Endothelial cell of umbilical vein (primary cell): ENCODE data around the gene ASIC4. TPM values are rescaled to one million over a fixed set of nuclear protein-coding genes. Genes with fewer than 3 reads are reported as not detected.

Experiments used
- BruUV-seq: library from RNA; stranded (reverse); fragments of 400-500 nt; replicated peaks from 2 replicates; lab custom pipeline; 2021; lab: Mats Ljungman, UMichigan
- CTCF ChIA-PET: fragments of 300-600, 350-600 bp; sonication (Branson Sonifier 250); formaldehyde crosslinking; loops from one replicate; lab custom pipeline; 2021; ENCODE audit warnings: antibody characterized with exemption, inconsistent platforms; lab: Charles Lee
- POLR2A ChIA-PET: fragments of 300-600, 350-600 bp; sonication (Branson Sonifier 250); formaldehyde crosslinking; loops from one replicate; lab custom pipeline; 2021; ENCODE audit warnings: antibody characterized with exemption, inconsistent platforms; lab: Charles Lee
- DNase-seq: peaks from one replicate; pipeline ENCODE4 v3.0.0-alpha.2; 2011; ENCODE audit warnings: low read depth, low spot score
- FAIRE-seq: peaks from 2 replicates; lab custom pipeline; 2011; peaks lifted over from hg19 to GRCh38; lab: Jason Lieb, UNC
- H2AFZ ChIP-seq: 2 replicates; pipeline ENCODE4 v1.6.0; 2012; ENCODE audit warnings: low read depth, low read length, control low read depth, inconsistent platforms
- H3K27ac ChIP-seq: 2 replicates; pipeline ENCODE4 v1.5.1; 2011; ENCODE audit warnings: low read depth, mild to moderate bottlenecking, control low read depth, low read length, moderate library complexity; ENCODE audit not compliant: insufficient read depth
- H3K27me3 ChIP-seq, 2 experiments: 2 replicates each; pipeline versions ENCODE4 v1.6.0 to v1.6.1; 2011; ENCODE audit warnings: low read length in 2 of 2, mixed read lengths in 1 of 2; ENCODE audit not compliant: control insufficient read depth in 2 of 2, insufficient read depth in 2 of 2
- H3K36me3 ChIP-seq, 2 experiments: 2 replicates in 1 of 2; 3 replicates in 1 of 2; pipeline ENCODE4 v1.5.1; 2011; ENCODE audit warnings: low read length in 2 of 2, mild to moderate bottlenecking in 1 of 2, moderate library complexity in 1 of 2; ENCODE audit not compliant: control insufficient read depth in 2 of 2, insufficient read depth in 2 of 2; ENCODE audit errors: extremely low read depth in 1 of 2
- H3K4me1 ChIP-seq: 3 replicates; pipeline ENCODE4 v1.5.1; 2011; ENCODE audit warnings: mild to moderate bottlenecking, low read length; ENCODE audit not compliant: control insufficient read depth, insufficient read depth; ENCODE audit errors: extremely low read depth
- H3K4me2 ChIP-seq: 2 replicates; pipeline ENCODE4 v1.6.1; 2011; ENCODE audit warnings: low read length, control low read depth, mixed read lengths; ENCODE audit not compliant: insufficient read depth
- H3K4me3 ChIP-seq, 3 experiments: fragments of 200-600 bp in 1 of 3; sonication (generic), shearing (Covaris generic) in 1 of 3; replicated peaks in 1 of 3; 2 replicates each; pipeline ENCODE4 v1.5.1; 2011 to 2016; ENCODE audit warnings: control low read depth in 3 of 3, low read length in 3 of 3, mild to moderate bottlenecking in 2 of 3, inconsistent platforms in 1 of 3, low read depth in 1 of 3, moderate library complexity in 1 of 3; ENCODE audit not compliant: insufficient read depth in 1 of 3
- H3K79me2 ChIP-seq: 2 replicates; pipeline ENCODE4 v1.6.0; 2012; ENCODE audit warnings: low read length, inconsistent platforms; ENCODE audit not compliant: control insufficient read depth, insufficient read depth
- H3K9ac ChIP-seq: replicated peaks from 2 replicates; pipeline ENCODE3; 2011; ENCODE audit warnings: low read length, control low read depth; ENCODE audit not compliant: insufficient read depth; ENCODE audit errors: extremely low read depth
- H3K9me1 ChIP-seq: replicated peaks from 3 replicates; pipeline ENCODE4 v1.6.0; 2011; ENCODE audit warnings: mild to moderate bottlenecking, low read length; ENCODE audit not compliant: control insufficient read depth, insufficient read depth; ENCODE audit errors: extremely low read depth
- H3K9me3 ChIP-seq: replicated peaks from 2 replicates; pipeline ENCODE4 v1.5.1; 2012; ENCODE audit warnings: low read length, inconsistent platforms; ENCODE audit not compliant: control insufficient read depth, insufficient read depth
- H4K20me1 ChIP-seq: replicated peaks from 2 replicates; pipeline ENCODE3; 2011; ENCODE audit warnings: mild to moderate bottlenecking, low read length; ENCODE audit not compliant: control insufficient read depth, insufficient read depth; ENCODE audit errors: extremely low read depth
- EZH2 ChIP-seq: IDR thresholded peaks from 2 replicates; pipeline ENCODE4 v1.6.1; 2012; ENCODE audit warnings: borderline replicate concordance, low read depth, mild to moderate bottlenecking, moderate library complexity, low read length, inconsistent platforms; ENCODE audit not compliant: severe bottlenecking
- FOS ChIP-seq: IDR thresholded peaks from 2 replicates; pipeline ENCODE4 v1.6.1; 2011; ENCODE audit warnings: mild to moderate bottlenecking, low read length, moderate library complexity, borderline replicate concordance; ENCODE audit not compliant: insufficient read depth
- MYC ChIP-seq: IDR thresholded peaks from one replicate; pipeline ENCODE4 v1.6.1; 2011; ENCODE audit warnings: mild to moderate bottlenecking, low read depth, low read length
- POLR2A ChIP-seq: IDR thresholded peaks from 2 replicates; pipeline ENCODE4 v1.6.1; 2012; ENCODE audit warnings: low read depth, mild to moderate bottlenecking, control low read depth, low read length
- POLR2AphosphoS5 ChIP-seq: IDR thresholded peaks from 2 replicates; pipeline ENCODE4 v1.6.1; 2012; ENCODE audit warnings: low read depth, mild to moderate bottlenecking, control low read depth, low read length, moderate library complexity; ENCODE audit not compliant: insufficient read depth
- dilution Hi-C: fragments of 300-500 bp; cut with MboI; formaldehyde crosslinking; loops from one replicate; pipeline ENCODE4 v1.15.0; 2019; ENCODE audit warnings: low sequenced_read_pairs; ENCODE audit not compliant: extremely low pct_ligation_motif_present
- intact Hi-C: fragments of 100-400 bp; cut with micrococcal nuclease; formaldehyde crosslinking; loops from one replicate; pipeline ENCODE4 v1.10.0; 2022
- polyA plus RNA-seq, 4 experiments: library from polyadenylated mRNA; depleted of rRNA in 3 of 4; stranded (reverse) in 3 of 4; unstranded in 1 of 4; fragments of >200 nt; gene quantifications; 2 replicates each; pipeline versions ENCODE4 v1.2.1 to v1.2.3, GENCODE V29; 2011 to 2012; ENCODE audit warnings: missing spikeins in 1 of 4
- total RNA-seq: library from RNA; stranded (reverse); gene quantifications from 2 replicates; pipeline ENCODE4 v1.2.3, GENCODE V29; 2021
- TF ChIP-seq, protein P1 (sequence below): IDR thresholded peaks from 2 replicates; pipeline ENCODE4 v1.6.1; 2011; ENCODE audit not compliant: insufficient read depth, insufficient read length
- TF ChIP-seq, protein P2 (sequence below), 2 donors: IDR thresholded peaks; 1 replicate in 1 of 2; 2 replicates in 1 of 2; pipeline ENCODE4 v1.5.1; 2011; ENCODE audit warnings: low read length in 2 of 2, mild to moderate bottlenecking in 2 of 2, moderate library complexity in 2 of 2, control low read depth in 1 of 2, inconsistent platforms in 1 of 2, low read depth in 1 of 2; ENCODE audit not compliant: insufficient read depth in 1 of 2; ENCODE audit errors: extremely low read depth in 1 of 2

ASIC4 gene
- total and polyA plus RNA-seq, 2 donors (not counting 3 experiments of a cell fraction or from before 2014, with no cell fraction given) = not detected

DNA sequence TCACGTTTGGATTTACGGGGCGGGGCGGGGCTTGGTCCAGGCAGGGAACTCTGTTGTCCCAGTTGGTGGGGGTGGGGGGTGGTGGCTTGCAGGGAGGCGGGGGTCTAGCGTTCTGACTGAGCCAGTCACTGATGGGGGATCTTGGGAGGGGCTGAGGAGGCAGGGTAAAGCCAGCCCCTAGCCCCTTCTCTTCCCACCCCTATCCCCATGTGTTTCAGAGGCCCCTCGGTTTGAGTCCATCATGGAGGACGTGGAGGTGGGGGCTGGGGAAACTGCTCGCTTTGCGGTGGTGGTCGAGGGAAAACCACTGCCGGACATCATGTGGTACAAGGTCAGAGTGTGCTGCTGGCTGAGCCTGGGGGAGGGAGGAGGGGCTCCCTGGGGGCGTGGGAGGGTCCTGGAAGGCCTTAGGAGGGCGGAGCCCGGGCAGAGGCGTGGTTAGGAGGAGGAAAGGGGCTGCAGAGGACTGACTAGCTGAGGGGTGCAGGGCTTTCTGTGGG is 37.6 kb upstream of the ASIC4 start:
- Histone ChIP-seq H3K9me1 (no peaks in the 10 kb centered on the region), H4K20me1 (no peaks in the 10 kb centered on the region), H3K36me3 (no peaks in the 10 kb centered on the region), H3K4me1 (no peaks in the 10 kb centered on the region), H2AFZ (no peak overlapping the region), H3K9ac (no peak overlapping the region), H3K27ac (no peak overlapping the region), H3K4me3 (no peak overlapping the region), H3K27me3 (peaks cover 0 to 2% of the 10 kb centered on the region in 2 experiments), H3K4me2 (no peak overlapping the region), H3K79me2 (no peaks in the 10 kb centered on the region), H3K9me3 (no peaks in the 10 kb centered on the region)
- dilution Hi-C loops (no loop called here), intact Hi-C loops (loop anchor here (1.0 to 2.0 kb wide), 6 partner anchors 17 to 166 kb away; partner anchors contain the start of gene GMPPA)
- POLR2A ChIA-PET = no interaction called here
- no peak for TF ChIP-seq MYC
- TF ChIP-seq EZH2 = no peak
- TF ChIP-seq, protein P1, sequence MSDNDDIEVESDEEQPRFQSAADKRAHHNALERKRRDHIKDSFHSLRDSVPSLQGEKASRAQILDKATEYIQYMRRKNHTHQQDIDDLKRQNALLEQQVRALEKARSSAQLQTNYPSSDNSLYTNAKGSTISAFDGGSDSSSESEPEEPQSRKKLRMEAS = no peak
- no peak for TF ChIP-seq POLR2A
- no peak for TF ChIP-seq FOS
- TF ChIP-seq POLR2AphosphoS5 = no peak
- CTCF ChIA-PET = interaction anchor here (0.6 to 7.0 kb wide), 11 partner anchors 11 to 84 kb away, joined by 3 to 115 read pairs (median 6); a partner anchor contains a TSS
- no peak for FAIRE-seq
- no TSS peak for BruUV-seq
- DNase-seq = no peak

- no peak overlapping the region for H3K4me3 ChIP-seq
- dilution Hi-C loops (no loop called here), intact Hi-C loops (loop anchor here (2.0 kb wide), 1 partner anchor 44 kb away; no protein-coding TSS in a partner anchor)
- no peaks in the 10 kb centered on the region for H3K9me1 ChIP-seq
- H3K27me3 ChIP-seq = peaks cover 2 to 5% of the 10 kb centered on the region in 2 experiments
- H3K27ac ChIP-seq = no peak overlapping the region
- POLR2A ChIA-PET = no interaction called here
- DNase-seq (no peak), FAIRE-seq (no peak)
- H3K9ac ChIP-seq = no peak overlapping the region
- no peaks in the 10 kb centered on the region for H3K9me3 ChIP-seq
- H2AFZ ChIP-seq = no peak overlapping the region
- H3K36me3 ChIP-seq = no peaks in the 10 kb centered on the region
- no peaks in the 10 kb centered on the region for H4K20me1 ChIP-seq
- H3K4me2 ChIP-seq = no peak overlapping the region
- CTCF ChIA-PET = interaction anchor here (0.6 to 7.0 kb wide), 8 partner anchors 10 to 83 kb away, joined by 3 to 115 read pairs (median 4); a partner anchor contains a TSS
- TF ChIP-seq, protein P2, sequence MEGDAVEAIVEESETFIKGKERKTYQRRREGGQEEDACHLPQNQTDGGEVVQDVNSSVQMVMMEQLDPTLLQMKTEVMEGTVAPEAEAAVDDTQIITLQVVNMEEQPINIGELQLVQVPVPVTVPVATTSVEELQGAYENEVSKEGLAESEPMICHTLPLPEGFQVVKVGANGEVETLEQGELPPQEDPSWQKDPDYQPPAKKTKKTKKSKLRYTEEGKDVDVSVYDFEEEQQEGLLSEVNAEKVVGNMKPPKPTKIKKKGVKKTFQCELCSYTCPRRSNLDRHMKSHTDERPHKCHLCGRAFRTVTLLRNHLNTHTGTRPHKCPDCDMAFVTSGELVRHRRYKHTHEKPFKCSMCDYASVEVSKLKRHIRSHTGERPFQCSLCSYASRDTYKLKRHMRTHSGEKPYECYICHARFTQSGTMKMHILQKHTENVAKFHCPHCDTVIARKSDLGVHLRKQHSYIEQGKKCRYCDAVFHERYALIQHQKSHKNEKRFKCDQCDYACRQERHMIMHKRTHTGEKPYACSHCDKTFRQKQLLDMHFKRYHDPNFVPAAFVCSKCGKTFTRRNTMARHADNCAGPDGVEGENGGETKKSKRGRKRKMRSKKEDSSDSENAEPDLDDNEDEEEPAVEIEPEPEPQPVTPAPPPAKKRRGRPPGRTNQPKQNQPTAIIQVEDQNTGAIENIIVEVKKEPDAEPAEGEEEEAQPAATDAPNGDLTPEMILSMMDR (IDR thresholded peaks at IDR 0.05; ENCODE audit: extremely low read depth in 1 of 2, insufficient read depth in 1 of 2, low read depth in 1 of 2, low read length in 2 of 2) = no peak
- TF ChIP-seq FOS = no peak
- H3K79me2 ChIP-seq = no peaks in the 10 kb centered on the region
- no TSS peak for BruUV-seq
- H3K4me1 ChIP-seq = no peaks in the 10 kb centered on the region
These were observed 37.1 kb upstream of the ASIC4 start for GRCh38 chr2:219477179-219477578.
